Omental fat pad (tissue), 4 donors: ENCODE data around the gene L3MBTL4. TPM values are rescaled to one million over a fixed set of nuclear protein-coding genes. Genes with fewer than 3 reads are reported as not detected.

Experiments used
- ATAC-seq: fragments of 150-250 bp; one replicate; pipeline ENCODE4 v1.9.1; 2016; ENCODE audit warnings: mild to moderate bottlenecking, moderate library complexity; ENCODE audit not compliant: low FRiP score
- DNase-seq: peaks from one replicate; pipeline ENCODE4 v3.0.0-alpha.2; 2019; ENCODE audit warnings: low spot score
- CTCF ChIP-seq, 3 donors: fragments of 450-650 bp; IDR thresholded peaks; one replicate each; pipeline ENCODE4 v1.5.1; 2016 to 2017; ENCODE audit warnings: antibody characterized with exemption in 3 of 3, mild to moderate bottlenecking in 3 of 3, moderate library complexity in 2 of 3
- total RNA-seq, 4 donors: library from RNA; depleted of rRNA; stranded (reverse); fragments of >200 nt; gene quantifications; one replicate each; pipeline ENCODE4 v1.1.0, GENCODE V29; 2016

The L3MBTL4 gene
- total RNA-seq, 4 donors from 2014 or later = 7.2 to 14.8 (median 8.3) TPM

GRCh38 chr18:6366776-6367175 lies 47.9 kb downstream of the L3MBTL4 start:
- no peak for TF ChIP-seq CTCF (IDR thresholded peaks at IDR 0.05)
- ATAC-seq = no peak
- DNase-seq = no peak

GRCh38 chr18:6365385-6365784 lies 49.3 kb downstream of the L3MBTL4 start:
- TF ChIP-seq CTCF (IDR thresholded peaks at IDR 0.05) = no peak
- DNase-seq (no peak), ATAC-seq (no peak)

- no peak for TF ChIP-seq CTCF (IDR thresholded peaks at IDR 0.05)
- DNase-seq (no peak), ATAC-seq (no peak)
Observed at GRCh38 chr18:6363216-6363615, 51.5 kb downstream of the L3MBTL4 start.

- ATAC-seq = no peak
- TF ChIP-seq CTCF (IDR thresholded peaks at IDR 0.05) = no peak
- no peak for DNase-seq
Observed at GRCh38 chr18:6362559-6363129, 52.1 kb downstream of the L3MBTL4 start.

- DNase-seq (no peak), ATAC-seq (no peak)
- no peak for TF ChIP-seq CTCF (IDR thresholded peaks at IDR 0.05)
Observed at GRCh38 chr18:6357668-6358067, 57.0 kb downstream of the L3MBTL4 start.

- ATAC-seq = peak; percentile 51
- no peak for TF ChIP-seq CTCF (IDR thresholded peaks at IDR 0.05)
- DNase-seq = no peak
Observed at GRCh38 chr18:6355789-6356589, 58.7 kb downstream of the L3MBTL4 start.

GRCh38 chr18:6352275-6352674 lies 62.4 kb downstream of the L3MBTL4 start:
- ATAC-seq (no peak), DNase-seq (no peak)
- TF ChIP-seq CTCF (IDR thresholded peaks at IDR 0.05) = no peak
